ENCODE results near the gene ARL4C. TPM values are rescaled to one million over a fixed set of nuclear protein-coding genes. Genes with fewer than 3 reads are reported as not detected.

ARL4C gene
- total RNA-seq, 1 experiment from 2014 or later: 151 TPM

DNA sequence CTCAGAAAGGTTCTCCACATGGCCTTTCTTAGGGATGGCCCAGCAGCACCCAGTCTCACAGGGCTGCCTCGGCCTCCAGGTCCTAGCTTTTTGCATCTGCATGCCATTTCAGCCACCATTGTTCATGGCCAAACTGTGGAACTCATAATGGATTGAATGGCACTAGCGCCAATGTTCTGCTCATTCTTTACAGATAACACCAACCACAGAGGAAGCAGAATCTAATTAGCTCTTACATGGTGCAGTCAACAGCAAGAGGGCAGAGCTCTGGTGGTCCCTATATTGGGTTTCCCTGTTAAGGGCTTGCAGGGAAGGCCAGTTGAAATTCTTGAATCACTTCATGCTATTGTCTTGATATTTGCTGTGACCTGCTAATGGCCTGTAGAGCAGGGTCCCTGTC is 45.6 kb downstream of the ARL4C start:
- intact Hi-C loops (cut with micrococcal nuclease; ENCODE audit: unreplicated experiment): no loop called here
- no TSS peak for BruUV-seq (replicated peaks)
- Histone ChIP-seq H3K27me3 (ENCODE audit: control insufficient read depth, insufficient read depth, low read length) (no peaks in the 10 kb centered on the region), H3K4me3 (ENCODE audit: low read depth in 2 of 2, low read length in 2 of 2) (no peak overlapping the region), H3K27ac (ENCODE audit: low read length) (no peak overlapping the region), H3K9me3 (ENCODE audit: control insufficient read depth, insufficient read depth, low read depth, low read length) (peaks cover 3% of the 10 kb centered on the region; the same call in 1 of the 2 replicates), H3K4me1 (ENCODE audit: control insufficient read depth, insufficient read depth, low read length) (0 out of 2 replicates have a peak, but pooled peaks cover 6% of the 10 kb centered on the region), H3K36me3 (ENCODE audit: control insufficient read depth, insufficient read depth, low read length) (no peaks in the 10 kb centered on the region)
- in situ Hi-C loops (cut with HindIII; ENCODE audit: low pct_unique_long_range_greater_than_20kb, low sequenced_read_pairs): no loop called here
- no peak for DNase-seq (ENCODE audit: low read depth, low spot score)
- ATAC-seq: no peak
- ChIA-PET CTCF (no interaction called here), POLR2A (interaction anchor here (0.5 kb wide), 1 partner anchor 10 kb away, joined by 4 read pairs; no protein-coding TSS in a partner anchor)
- TF ChIP-seq SIN3A (IDR thresholded peaks at IDR 0.05; ENCODE audit: borderline replicate concordance, insufficient read depth, low read depth, low read length): no peak
- TF ChIP-seq, protein P1, sequence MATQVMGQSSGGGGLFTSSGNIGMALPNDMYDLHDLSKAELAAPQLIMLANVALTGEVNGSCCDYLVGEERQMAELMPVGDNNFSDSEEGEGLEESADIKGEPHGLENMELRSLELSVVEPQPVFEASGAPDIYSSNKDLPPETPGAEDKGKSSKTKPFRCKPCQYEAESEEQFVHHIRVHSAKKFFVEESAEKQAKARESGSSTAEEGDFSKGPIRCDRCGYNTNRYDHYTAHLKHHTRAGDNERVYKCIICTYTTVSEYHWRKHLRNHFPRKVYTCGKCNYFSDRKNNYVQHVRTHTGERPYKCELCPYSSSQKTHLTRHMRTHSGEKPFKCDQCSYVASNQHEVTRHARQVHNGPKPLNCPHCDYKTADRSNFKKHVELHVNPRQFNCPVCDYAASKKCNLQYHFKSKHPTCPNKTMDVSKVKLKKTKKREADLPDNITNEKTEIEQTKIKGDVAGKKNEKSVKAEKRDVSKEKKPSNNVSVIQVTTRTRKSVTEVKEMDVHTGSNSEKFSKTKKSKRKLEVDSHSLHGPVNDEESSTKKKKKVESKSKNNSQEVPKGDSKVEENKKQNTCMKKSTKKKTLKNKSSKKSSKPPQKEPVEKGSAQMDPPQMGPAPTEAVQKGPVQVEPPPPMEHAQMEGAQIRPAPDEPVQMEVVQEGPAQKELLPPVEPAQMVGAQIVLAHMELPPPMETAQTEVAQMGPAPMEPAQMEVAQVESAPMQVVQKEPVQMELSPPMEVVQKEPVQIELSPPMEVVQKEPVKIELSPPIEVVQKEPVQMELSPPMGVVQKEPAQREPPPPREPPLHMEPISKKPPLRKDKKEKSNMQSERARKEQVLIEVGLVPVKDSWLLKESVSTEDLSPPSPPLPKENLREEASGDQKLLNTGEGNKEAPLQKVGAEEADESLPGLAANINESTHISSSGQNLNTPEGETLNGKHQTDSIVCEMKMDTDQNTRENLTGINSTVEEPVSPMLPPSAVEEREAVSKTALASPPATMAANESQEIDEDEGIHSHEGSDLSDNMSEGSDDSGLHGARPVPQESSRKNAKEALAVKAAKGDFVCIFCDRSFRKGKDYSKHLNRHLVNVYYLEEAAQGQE (IDR thresholded peaks at IDR 0.05; ENCODE audit: insufficient read depth in 1 of 2, low read depth in 2 of 2, low read length in 1 of 2): no peak
- TF ChIP-seq, protein P2, sequence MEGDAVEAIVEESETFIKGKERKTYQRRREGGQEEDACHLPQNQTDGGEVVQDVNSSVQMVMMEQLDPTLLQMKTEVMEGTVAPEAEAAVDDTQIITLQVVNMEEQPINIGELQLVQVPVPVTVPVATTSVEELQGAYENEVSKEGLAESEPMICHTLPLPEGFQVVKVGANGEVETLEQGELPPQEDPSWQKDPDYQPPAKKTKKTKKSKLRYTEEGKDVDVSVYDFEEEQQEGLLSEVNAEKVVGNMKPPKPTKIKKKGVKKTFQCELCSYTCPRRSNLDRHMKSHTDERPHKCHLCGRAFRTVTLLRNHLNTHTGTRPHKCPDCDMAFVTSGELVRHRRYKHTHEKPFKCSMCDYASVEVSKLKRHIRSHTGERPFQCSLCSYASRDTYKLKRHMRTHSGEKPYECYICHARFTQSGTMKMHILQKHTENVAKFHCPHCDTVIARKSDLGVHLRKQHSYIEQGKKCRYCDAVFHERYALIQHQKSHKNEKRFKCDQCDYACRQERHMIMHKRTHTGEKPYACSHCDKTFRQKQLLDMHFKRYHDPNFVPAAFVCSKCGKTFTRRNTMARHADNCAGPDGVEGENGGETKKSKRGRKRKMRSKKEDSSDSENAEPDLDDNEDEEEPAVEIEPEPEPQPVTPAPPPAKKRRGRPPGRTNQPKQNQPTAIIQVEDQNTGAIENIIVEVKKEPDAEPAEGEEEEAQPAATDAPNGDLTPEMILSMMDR (IDR thresholded peaks at IDR 0.05): no peak
- TF ChIP-seq POLR2AphosphoS5 (IDR thresholded peaks at IDR 0.05; ENCODE audit: low read depth, low read length): no peak
- no peak for TF ChIP-seq TCF7L2 (IDR thresholded peaks at IDR 0.05; ENCODE audit: low read depth, low read length)

- ChIA-PET POLR2A (interaction anchor here (0.5 kb wide), 1 partner anchor 10 kb away, joined by 4 read pairs; no protein-coding TSS in a partner anchor), CTCF (no interaction called here)
- H3K4me1 ChIP-seq (ENCODE audit: control insufficient read depth, insufficient read depth, low read length): 0 out of 2 replicates have a peak, but pooled peaks cover 6% of the 10 kb centered on the region
- H3K36me3 ChIP-seq (ENCODE audit: control insufficient read depth, insufficient read depth, low read length): no peaks in the 10 kb centered on the region
- in situ Hi-C loops (cut with HindIII; ENCODE audit: low pct_unique_long_range_greater_than_20kb, low sequenced_read_pairs): no loop called here
- intact Hi-C loops (cut with micrococcal nuclease; ENCODE audit: unreplicated experiment): no loop called here
- TF ChIP-seq SIN3A (IDR thresholded peaks at IDR 0.05; ENCODE audit: borderline replicate concordance, insufficient read depth, low read depth, low read length) (no peak), POLR2AphosphoS5 (IDR thresholded peaks at IDR 0.05; ENCODE audit: low read depth, low read length) (no peak)
- no peak overlapping the region for H3K4me3 ChIP-seq (ENCODE audit: low read depth in 2 of 2, low read length in 2 of 2)
- H3K27me3 ChIP-seq (ENCODE audit: control insufficient read depth, insufficient read depth, low read length): no peaks in the 10 kb centered on the region
- no peak overlapping the region for H3K27ac ChIP-seq (ENCODE audit: low read length)
- peaks cover 3% of the 10 kb centered on the region; the same call in 1 of the 2 replicates for H3K9me3 ChIP-seq (ENCODE audit: control insufficient read depth, insufficient read depth, low read depth, low read length)
- ATAC-seq: no peak
- BruUV-seq (replicated peaks): no TSS peak
- DNase-seq (ENCODE audit: low read depth, low spot score): no peak
Observed at GRCh38 chr2:234450431-234451124, 46.3 kb downstream of the ARL4C start.

All from Panc1 (cell line).